Suprapubic skin (tissue), 4 donors: ENCODE data around the gene ZDHHC11. TPM values are rescaled to one million over a fixed set of nuclear protein-coding genes. Genes with fewer than 3 reads are reported as not detected.
"Not testable (repeated sequence)": the region's sequence is repeated elsewhere in the genome, so short reads cannot be mapped to it uniquely, and the experiment has no call there.

Experiments
- DNase-seq, 2 donors: peaks; one replicate each; pipeline ENCODE4 v3.0.0-alpha.2; 2019; ENCODE audit warnings: low spot score in 2 of 2
- H3K27ac ChIP-seq: fragments of 200-600 bp; sonication (generic); one replicate; pipeline ENCODE4 v1.5.1; 2019
- H3K27me3 ChIP-seq: fragments of 200-600 bp; sonication (generic); one replicate; pipeline ENCODE4 v1.5.1; 2019
- H3K36me3 ChIP-seq: fragments of 200-600 bp; sonication (generic); one replicate; pipeline ENCODE4 v1.5.1; 2019
- H3K4me1 ChIP-seq: fragments of 200-600 bp; sonication (generic); one replicate; pipeline ENCODE4 v1.5.1; 2019
- H3K4me3 ChIP-seq: fragments of 200-600 bp; sonication (generic); one replicate; pipeline ENCODE4 v1.5.1; 2019; ENCODE audit warnings: mild to moderate bottlenecking
- H3K9me3 ChIP-seq: fragments of 200-600 bp; sonication (generic); one replicate; pipeline ENCODE4 v1.5.1; 2019
- CTCF ChIP-seq, 2 donors: fragments of 200-600 bp in 1 of 2; fragments of 450-650 bp in 1 of 2; sonication (generic) in 1 of 2; IDR thresholded peaks; one replicate each; pipeline ENCODE4 v1.5.1; 2016 to 2019; ENCODE audit warnings: antibody characterized with exemption in 2 of 2, mild to moderate bottlenecking in 1 of 2, moderate library complexity in 1 of 2
- EP300 ChIP-seq: sonication (generic); formaldehyde crosslinking; IDR thresholded peaks from one replicate; pipeline ENCODE4 v1.6.1; 2017; ENCODE audit warnings: antibody characterized with exemption
- POLR2A ChIP-seq, 2 donors: fragments of 450-650 bp; IDR thresholded peaks; one replicate each; pipeline ENCODE4 v1.6.1; 2017; ENCODE audit warnings: antibody characterized with exemption in 2 of 2, mild to moderate bottlenecking in 2 of 2, moderate library complexity in 2 of 2
- POLR2AphosphoS5 ChIP-seq, 3 donors: sonication (generic); formaldehyde crosslinking; IDR thresholded peaks; one replicate each; pipeline ENCODE4 v1.6.1; 2017; ENCODE audit warnings: antibody characterized with exemption in 3 of 3
- WGBS: methylation state at CpG from one replicate; pipeline ENCODE4 v1.1.5; 2018; 5-methylcytosine and 5-hydroxymethylcytosine counted together
- total RNA-seq, 4 donors: library from RNA; depleted of rRNA; stranded (reverse); fragments of >200 nt; gene quantifications; one replicate each; pipeline ENCODE4 v1.1.0, GENCODE V29; 2016

Gene ZDHHC11
- total RNA-seq, 4 donors from 2014 or later, result 7.5 to 81.5 (median 22.6) TPM

GRCh38 chr5:820245-820644 is 30.5 kb downstream of the ZDHHC11 start:
- H3K9me3 ChIP-seq, result no peaks in the 10 kb centered on the region
- H3K36me3 ChIP-seq, result no peaks in the 10 kb centered on the region
- H3K27ac ChIP-seq, result no peak overlapping the region
- H3K4me3 ChIP-seq, result no peak overlapping the region
- TF ChIP-seq POLR2A (IDR thresholded peaks at IDR 0.05) (no peak), POLR2AphosphoS5 (IDR thresholded peaks at IDR 0.05) (no peak), CTCF (IDR thresholded peaks at IDR 0.05) (no peak), EP300 (no peak)
- no peaks in the 10 kb centered on the region for H3K27me3 ChIP-seq
- H3K4me1 ChIP-seq, result no peaks in the 10 kb centered on the region
- DNase-seq, result no peak
- WGBS, result 77% methylated on average over 3 of the region's 3 CpGs

GRCh38 chr5:819078-819477 is 31.7 kb downstream of the ZDHHC11 start:
- 84% methylated on average over 3 of the region's 3 CpGs for WGBS
- DNase-seq, result no peak
- Histone ChIP-seq H3K27ac (no peak overlapping the region), H3K4me1 (no peaks in the 10 kb centered on the region), H3K9me3 (no peaks in the 10 kb centered on the region), H3K4me3 (no peak overlapping the region), H3K27me3 (no peaks in the 10 kb centered on the region), H3K36me3 (no peaks in the 10 kb centered on the region)
- no peak for TF ChIP-seq POLR2AphosphoS5 (IDR thresholded peaks at IDR 0.05)

GRCh38 chr5:816176-816575 is 34.6 kb downstream of the ZDHHC11 start:
- WGBS, result 94% methylated on average over 15 of the region's 15 CpGs
- Histone ChIP-seq H3K4me1 (no peaks in the 10 kb centered on the region), H3K4me3 (no peak overlapping the region), H3K36me3 (no peaks in the 10 kb centered on the region), H3K27ac (no peak overlapping the region), H3K9me3 (no peaks in the 10 kb centered on the region), H3K27me3 (no peaks in the 10 kb centered on the region)
- TF ChIP-seq EP300, result no peak
- TF ChIP-seq POLR2AphosphoS5 (IDR thresholded peaks at IDR 0.05), result no peak
- no peak for TF ChIP-seq CTCF (IDR thresholded peaks at IDR 0.05)
- DNase-seq, result no peak

- H3K9me3 ChIP-seq, result no peaks in the 10 kb centered on the region
- TF ChIP-seq EP300 (no peak), POLR2AphosphoS5 (IDR thresholded peaks at IDR 0.05) (no peak), CTCF (IDR thresholded peaks at IDR 0.05) (no peak)
- H3K4me3 ChIP-seq, result no peak overlapping the region
- no peaks in the 10 kb centered on the region for H3K36me3 ChIP-seq
- no peaks in the 10 kb centered on the region for H3K4me1 ChIP-seq
- no peaks in the 10 kb centered on the region for H3K27me3 ChIP-seq
- H3K27ac ChIP-seq, result no peak overlapping the region
- no peak for DNase-seq
- 90% methylated on average over 3 of the region's 3 CpGs for WGBS
Measured at GRCh38 chr5:815449-815848, 35.3 kb downstream of the ZDHHC11 start.

GRCh38 chr5:813575-813974 is 37.2 kb downstream of the ZDHHC11 start:
- WGBS, result 95% methylated on average over 5 of the region's 5 CpGs
- not testable (repeated sequence) for H3K4me1 ChIP-seq, H3K4me3 ChIP-seq, H3K27ac ChIP-seq, H3K27me3 ChIP-seq, H3K9me3 ChIP-seq, DNase-seq, H3K36me3 ChIP-seq

GRCh38 chr5:811384-811783 is 39.4 kb downstream of the ZDHHC11 start:
- DNase-seq, result not testable (repeated sequence)
- WGBS, result 64% methylated on average over 5 of the region's 9 CpGs

GRCh38 chr5:807719-808514 is 42.9 kb downstream of the ZDHHC11 start:
- WGBS, result 80% methylated on average over 6 of the region's 10 CpGs
- not testable (repeated sequence) for H3K4me3 ChIP-seq, H3K4me1 ChIP-seq, H3K27ac ChIP-seq, H3K27me3 ChIP-seq, H3K36me3 ChIP-seq, H3K9me3 ChIP-seq, DNase-seq

More at GRCh38 chr5:811384-811783, 39.4 kb downstream of the ZDHHC11 start:
- not testable (repeated sequence) for H3K4me1 ChIP-seq, H3K36me3 ChIP-seq, H3K4me3 ChIP-seq, H3K27me3 ChIP-seq, H3K27ac ChIP-seq, H3K9me3 ChIP-seq
